DMS153 treated with DMSO at 0.1 percent for 48 hours (cell line): ENCODE measurements around the gene MVB12B.
"Not testable (repeated sequence)": the region's sequence is repeated elsewhere in the genome, so short reads cannot be mapped to it uniquely, and the experiment has no call there.

Experiments used
- DNase-seq: peaks from one replicate; lab custom pipeline; 2025; ENCODE audit not compliant: unreplicated experiment; lab: John Stamatoyannopoulos, UW

Gene MVB12B

DNA sequence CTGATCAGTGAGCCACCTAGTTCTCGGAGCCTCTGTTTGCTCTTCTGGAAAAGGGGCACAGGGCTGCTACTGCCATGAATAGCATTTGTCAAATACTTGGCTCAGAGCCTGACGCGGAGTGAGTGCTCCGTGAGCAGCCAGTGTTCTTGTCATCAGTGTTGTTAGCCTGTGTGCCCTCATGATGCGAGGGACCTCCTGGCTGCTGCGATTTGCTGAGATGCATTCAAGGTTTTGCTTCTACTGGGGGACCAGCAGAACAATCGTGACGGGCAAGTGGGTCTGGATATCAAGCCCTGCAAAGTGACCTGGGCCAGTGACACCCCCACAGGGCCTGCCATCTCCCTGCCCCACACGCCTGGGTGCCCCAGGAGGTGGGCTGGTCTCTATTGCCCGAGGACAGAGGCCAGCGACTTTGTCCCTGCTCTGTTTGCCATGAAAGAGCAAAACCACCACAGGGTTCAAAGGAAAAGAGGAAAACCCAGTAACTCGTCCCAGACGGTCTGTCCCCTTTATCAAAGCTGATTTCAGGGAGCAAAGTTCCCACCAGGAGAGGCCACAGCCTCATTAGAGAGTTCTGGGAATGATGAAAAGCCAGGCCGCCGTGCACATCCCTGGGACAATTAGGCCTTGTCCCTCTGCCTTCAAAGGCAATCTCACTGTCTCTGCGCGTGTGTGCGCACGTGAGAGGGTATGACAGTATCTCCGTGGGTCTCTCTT, 200.6 kb downstream of the MVB12B start:
- DNase-seq: no peak

DNA sequence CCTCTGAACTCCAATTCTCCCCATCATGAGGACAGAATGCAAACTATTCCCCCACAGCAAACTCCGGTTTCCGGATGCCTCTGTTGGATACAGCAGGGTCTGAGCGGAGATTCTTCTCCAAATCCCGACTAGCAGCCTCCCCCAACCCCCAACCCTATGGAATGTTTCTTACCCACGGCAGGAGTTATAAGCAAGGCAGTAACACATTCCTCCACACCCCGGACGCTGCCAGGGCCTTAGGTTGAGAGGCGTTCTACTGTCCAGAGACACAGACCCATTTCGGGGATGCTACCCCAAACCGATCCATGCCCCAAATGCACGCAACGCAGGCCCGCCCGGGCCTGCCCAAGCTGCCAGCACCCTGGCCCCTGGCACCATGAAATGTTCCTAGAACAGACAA, 201.5 kb downstream of the MVB12B start:
- no peak for DNase-seq

DNA sequence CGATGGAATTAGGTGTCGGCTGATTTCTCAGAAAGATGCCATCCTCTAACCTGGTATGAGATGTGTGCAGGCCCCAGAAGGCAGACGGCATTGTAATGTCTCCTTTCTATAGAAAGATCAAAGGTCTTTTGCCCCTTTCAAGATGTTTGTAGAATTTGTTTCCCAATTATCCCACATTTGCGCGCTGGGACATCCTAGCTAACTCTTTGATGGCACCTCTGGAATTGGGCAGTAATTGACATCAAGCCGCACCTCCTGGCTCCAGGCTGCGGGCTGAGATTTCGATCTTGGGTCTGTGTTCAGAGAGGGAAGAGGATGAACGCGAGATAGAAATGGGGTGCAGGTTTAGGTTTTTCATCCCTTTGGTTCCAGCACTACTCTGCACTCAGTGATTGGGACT, 202.3 kb downstream of the MVB12B start:
- DNase-seq: no peak

DNA sequence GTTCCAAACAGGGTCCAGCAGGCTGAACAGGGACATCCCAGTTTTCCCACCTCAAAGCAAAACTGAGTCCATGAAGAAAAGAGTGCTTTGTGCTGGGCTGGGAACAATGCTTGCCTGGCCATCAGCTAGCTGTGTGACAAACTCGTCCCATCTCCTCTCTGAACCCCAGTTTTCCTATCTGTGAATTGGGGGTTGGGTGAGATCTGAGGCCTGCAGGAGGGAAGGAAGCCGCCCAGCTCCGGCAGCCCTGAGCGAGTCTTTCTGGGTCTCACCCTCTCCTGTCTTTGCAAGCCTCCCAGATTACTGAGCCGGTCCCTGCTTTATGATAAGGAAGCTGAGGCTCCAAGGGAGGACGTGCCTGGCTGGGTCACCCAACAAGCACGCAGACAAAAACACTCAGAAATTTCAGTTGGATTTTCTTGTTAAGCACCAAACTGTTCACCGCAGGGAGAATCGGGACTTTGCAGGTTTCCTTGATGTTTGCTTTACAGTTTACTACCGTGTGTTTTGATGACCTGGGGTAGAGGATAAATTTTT, 204.5 kb downstream of the MVB12B start:
- no peak for DNase-seq

DNA sequence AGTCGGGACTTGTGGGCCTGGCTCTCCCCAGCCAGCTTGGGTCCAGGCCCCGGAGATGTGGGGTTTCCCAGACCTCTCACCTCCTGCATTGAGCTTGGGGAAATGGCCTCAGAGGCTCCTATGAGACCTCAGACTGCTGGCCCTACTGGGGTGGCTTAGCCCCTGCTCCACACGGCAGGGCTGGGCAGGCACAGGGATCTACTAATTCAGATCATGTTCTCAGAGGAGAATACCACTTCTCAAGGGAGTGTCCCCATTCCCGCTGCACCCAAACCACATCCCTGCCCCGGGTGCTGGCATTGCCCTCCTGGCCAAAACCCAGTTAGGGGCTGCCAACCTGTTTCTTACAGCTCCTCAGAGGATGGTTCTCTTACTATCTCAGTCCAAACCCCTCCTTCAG, 205.0 kb downstream of the MVB12B start:
- no peak for DNase-seq

DNA sequence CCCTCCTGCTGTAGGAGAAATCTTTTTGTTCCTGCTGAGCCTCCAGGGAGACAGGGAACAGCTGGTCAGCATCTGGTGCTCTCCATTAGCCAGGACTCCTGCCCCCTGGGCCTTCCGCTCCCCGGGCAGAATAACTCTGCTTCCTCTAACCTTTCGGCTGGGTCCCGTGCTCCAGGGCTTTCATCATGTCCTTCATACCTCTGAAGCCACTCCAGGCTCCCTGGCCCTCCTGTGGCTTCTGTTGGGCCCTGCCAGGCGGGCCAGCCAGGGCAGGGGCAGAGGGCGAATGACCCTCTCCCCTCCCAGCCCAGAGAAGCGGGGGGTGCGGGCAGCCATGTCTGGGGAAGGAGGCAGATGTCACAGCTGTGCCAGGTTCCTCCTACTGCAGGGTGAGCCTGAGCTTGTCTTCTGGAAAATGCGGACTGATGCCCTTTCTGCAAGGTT, 205.4 kb downstream of the MVB12B start:
- DNase-seq: no peak

DNA sequence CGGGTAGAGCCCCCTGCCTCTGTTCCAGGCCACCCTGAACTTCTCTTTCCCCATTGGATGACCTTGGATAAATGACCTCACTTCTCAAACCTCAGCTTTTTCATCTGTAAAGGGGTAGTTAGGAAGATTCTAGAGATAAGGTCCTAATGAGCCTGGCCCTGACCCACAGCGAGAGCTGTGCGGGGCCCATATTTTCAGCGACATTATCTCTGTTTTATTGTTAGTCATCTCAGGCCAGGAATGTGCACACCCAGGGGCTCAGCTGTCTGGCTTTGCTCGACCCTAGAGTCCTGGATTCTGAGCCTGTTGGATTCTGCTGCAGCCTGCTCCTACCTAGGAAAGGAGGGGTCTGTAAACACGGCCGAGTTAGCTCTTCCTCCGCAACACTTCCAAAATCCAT, 205.9 kb downstream of the MVB12B start:
- no peak for DNase-seq

DNA sequence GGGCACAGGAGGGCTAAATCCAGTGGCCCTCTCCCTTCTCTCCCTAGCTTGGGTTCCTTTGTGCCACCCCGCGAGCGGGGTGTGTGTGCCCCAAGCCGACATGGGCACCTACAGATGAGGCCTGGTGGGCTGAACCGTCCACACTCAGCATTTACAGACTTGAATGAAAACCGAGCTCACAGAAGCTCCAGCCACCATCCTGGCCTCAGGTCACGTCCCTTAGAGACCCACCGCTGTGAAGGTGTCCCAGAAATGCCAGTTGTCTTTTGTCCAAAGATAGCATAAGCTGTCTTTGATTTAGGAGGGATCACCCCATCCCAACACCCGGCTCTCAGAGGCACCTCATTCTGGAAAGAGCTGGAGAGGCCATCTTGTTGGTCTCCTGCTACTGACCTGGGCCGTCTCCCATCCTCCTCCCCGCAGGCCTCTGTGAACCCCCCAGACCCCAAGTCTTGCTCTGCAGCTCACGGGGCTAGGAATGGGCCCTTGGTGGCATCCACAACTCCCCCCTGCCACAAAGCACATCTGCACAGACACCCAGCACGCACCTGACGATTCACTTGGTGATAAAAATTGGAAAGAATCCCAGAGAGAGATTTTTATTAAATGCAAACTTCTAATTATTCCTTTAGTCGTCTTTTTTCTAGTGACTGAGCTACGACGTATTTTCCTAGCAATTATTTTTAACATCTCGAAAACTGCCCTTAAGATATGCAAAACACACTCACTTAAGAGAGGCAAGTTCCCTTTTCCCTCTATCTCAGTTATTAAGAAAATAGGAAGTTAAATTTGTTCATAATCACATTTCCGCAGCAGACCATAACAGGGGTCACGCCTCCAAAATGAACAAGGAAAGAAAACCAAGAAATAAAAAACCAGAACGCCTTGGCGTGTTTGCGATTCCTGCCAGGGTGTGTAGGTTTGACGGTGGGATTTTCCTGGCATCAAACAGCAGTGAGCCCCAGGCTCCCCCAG, 206.6 kb downstream of the MVB12B start:
- DNase-seq: no peak

DNA sequence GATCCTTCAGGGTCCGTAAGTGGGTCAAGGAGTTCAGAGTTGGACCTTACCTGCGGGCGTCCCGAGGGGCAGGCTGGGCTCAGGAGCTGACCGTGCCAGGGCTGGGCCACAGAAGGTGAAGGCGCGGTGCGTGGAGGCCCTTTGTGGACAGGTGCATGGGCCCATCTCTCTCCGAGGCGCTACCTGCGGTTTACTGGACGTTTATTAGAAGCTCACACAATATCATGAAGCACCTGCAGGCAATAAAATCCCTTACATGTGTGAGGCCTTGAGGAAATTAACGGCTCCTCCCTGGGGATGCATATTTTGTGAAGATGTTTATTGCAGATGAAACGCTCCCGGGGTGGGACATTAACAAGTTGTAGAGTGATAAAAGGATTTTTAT, 207.3 kb downstream of the MVB12B start:
- DNase-seq: no peak

DNA sequence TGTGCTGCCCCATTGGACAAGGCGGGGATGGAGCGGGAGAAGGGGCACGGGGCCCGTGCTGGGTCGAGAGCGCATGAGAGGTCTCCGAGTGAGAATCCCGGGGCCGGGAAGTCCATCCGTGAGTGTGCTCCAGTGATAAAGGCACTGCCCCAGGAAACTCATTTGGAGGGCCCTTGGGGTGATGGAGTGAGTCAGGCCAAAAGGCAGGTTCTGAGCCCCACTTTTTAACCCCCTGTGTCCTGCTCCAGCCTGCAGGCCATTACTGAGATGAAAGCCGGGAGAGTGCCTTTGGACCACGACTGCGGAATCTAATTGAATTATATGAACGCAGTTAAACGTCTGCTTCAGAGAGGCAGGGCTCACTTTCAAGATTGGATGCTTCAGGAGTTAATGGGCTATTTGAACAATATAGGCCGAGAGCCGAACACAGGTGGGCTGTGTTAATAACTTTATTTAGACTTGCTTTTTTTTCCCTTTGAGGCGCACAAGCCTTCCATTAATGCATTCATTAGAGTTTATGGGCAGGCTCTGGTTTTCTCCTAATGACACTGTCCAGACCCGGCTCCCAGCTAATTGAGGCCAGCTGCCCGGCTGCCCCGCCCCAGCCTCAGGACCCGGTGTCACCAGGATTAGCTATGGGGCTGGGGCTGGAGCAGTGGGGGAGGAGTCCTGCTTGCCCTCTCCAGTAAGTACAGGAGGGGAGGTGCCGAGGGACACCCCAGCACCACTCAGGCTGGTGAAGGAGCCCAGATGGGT, 208.0 kb downstream of the MVB12B start:
- DNase-seq: no peak

DNA sequence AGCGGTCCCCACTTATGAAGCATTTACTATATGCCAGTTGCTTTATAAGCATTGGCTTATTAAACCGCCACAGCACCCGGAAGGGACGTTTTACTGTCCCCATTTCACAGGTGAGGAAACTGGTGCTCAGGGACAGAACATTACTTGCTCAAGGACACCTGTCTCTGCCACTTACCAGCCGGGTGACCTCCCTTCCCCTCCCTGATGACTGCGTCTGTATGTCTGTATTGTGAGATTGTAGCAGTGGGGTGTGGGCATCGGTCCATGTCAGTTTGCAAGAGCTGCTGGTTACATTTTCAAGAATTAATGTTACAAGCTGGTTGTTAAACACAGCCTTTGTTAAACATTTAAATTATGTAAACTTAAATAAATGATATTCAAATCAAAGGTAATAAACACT, 209.5 kb downstream of the MVB12B start:
- no peak for DNase-seq

DNA sequence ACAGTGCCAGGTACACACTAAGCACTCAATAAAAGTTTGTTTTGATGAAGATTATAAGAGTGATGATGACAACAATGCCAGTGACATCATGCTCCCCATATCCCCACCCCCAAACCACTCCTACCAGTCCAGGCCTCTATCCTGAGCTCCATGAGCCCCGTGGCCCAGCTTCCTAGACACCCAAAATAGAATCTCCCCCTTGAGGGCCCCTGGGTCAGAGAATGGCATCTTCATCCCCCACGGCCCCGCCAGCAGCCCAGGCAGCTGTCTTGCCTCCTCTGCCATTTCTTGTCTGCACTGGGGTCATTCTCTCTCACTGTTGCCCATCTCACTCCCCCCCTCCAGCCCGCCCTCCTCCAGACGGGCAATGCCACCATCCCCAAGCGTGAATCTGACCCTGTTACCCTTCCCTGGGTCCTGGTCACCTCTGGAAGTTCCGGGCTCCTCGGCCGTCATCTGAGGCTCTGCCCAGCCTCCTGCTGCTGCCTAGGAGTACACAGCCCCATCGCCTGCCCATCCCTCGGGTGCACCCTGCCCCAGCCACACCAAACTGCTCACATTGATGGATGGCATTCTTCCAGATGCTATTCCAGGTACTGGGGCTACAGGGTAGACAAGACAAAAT, 210.3 kb downstream of the MVB12B start:
- DNase-seq: no peak

DNA sequence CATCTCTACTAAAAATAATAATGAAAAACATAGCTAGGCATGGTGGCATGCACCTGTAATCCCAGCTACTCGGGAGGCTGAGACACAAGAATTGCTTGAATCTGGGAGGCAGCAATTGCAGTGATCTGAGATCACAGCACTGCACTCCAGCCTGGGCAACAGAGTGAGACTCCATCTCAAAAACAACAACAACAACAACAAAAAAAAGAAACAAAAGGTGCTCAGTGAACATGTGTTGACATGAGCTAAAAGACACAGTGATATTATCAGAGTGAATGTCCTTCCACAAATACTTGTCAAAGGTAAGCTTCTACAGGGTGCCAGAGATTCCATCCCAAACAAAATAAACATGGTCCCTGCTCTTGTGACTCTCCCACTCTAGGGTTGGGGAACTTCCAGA, 211.9 kb downstream of the MVB12B start:
- DNase-seq: no peak

DNA sequence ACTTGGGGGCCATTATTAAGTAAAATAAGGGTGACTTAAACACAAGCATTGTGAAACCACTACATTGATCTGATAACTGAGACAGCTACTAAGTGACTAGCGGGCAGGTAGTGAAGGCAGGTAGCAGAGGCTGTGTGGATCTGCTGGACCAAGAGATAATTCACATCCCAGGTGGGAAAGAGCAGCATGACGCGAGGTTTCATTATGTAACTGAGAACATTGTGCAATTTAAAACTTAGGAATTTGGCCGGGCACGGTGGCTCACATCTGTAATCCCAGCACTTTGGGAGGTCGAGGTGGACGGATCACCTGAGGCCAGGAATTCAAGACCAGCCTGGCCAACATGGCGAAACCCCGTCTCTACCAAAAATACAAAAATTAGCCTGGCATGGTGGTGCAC, 213.8 kb downstream of the MVB12B start:
- DNase-seq: not testable (repeated sequence)

DNA sequence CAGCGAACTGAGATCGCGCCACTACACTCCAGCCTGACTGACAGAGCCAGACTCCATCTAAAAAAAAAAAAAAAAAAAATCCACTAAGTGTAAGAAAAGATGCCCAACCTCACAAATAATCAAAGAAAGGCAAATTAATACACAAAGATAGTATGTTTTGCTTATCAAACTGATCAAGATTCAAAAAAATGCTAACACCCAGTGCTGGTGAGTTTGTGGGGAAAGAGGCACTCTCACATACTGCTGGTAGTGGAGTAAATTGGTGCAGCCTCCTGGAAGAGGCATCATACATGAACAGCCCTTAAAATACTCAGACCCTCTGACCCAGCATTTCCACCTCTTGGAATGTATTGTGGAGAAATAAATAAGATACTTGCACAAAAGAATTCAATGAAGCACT, 216.9 kb downstream of the MVB12B start:
- no peak for DNase-seq

DNA sequence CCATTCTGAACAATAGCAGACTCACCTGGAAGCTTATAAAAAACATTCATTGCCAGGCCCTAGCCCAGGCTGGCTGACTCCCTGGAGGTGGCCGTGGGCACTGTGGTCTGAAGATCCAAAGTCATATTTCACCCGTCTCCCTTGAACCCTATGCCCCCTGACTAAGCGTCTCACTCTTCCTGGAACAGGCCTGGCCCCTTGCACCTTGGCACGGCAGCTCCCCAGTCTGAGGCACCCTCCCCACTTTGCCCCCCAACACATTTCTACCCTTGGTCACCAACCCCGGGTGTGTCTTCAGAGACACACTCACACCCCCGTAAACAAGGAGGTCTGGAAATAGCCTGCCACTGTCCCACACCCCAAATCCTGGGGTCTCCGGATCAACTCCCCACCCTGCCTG, 218.5 kb downstream of the MVB12B start:
- DNase-seq: no peak

DNA sequence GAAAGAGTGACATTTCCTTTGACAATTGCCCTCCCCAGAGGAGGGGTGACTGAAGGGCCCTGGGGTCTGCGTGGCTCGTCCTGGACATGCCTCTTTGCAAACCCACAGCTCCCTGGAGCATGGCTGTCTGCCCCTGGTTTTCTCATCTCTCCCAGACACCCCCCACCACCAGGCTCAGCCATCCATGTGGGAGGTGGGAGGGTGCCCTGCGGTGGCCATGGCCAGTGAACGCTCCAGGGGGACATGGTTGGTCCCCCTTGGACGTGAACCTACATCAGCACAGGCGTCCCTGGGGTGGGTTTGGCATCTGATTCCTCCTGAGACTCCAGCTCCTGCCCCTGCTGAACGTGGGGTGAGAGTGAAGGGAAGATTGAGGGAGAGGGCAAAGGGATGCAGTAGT, 219.4 kb downstream of the MVB12B start:
- DNase-seq: no peak

DNA sequence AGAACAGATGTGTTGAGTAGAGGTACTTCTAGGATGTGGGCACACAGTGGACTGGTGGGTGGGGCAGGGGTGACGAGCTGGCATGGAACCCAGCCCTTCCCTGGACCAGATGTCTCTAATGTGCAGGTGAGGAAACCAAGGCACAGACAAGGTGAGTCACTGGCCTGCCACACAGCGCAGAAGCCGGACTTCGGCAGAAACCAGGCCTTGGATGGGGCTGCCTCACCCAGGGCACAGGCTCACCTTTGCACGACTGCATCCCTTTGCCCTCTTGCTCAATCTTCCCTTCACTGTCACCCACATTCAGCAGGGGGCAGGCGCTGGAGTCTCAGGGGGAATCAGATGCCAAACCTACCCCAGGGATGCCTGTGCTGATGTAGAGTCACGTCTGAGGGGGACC, 221.7 kb downstream of the MVB12B start:
- DNase-seq: no peak

DNA sequence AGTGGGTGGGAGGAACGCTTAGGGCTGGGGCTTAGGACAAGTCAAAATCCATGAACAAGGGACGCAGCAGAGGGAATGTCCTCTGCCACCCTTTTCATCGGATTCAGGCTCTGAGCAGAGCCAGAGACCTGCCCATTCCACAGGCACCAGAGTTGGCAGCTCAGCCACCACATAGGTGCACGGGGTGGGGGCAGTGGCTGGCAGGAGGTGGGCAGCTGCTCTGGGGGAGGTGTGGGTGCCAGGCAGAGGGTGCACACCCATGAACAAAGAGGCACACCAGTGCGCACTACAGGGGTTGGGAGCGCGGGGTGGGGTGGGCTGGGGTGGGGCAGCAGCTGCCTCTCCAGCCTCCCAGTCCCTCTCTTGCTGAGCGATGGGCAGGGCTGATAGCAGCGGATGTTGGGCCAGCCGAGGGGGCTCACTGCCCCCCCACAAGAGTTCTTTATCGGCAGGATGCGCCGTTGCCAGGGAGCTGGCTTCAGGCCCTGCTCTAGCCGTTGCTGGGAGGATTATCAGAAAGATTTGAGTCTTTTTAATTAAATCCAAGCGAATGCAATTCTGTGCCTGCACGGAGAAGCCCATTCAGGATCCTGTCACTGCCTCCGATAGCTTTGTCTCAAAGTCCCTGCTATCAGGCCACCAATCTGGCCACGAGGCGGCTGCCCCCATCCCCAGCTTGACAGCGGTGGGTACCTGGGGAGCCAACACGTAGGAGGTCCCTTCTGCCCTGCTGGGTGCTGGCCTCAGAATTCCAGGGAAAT, 222.8 kb downstream of the MVB12B start:
- DNase-seq: no peak

DNA sequence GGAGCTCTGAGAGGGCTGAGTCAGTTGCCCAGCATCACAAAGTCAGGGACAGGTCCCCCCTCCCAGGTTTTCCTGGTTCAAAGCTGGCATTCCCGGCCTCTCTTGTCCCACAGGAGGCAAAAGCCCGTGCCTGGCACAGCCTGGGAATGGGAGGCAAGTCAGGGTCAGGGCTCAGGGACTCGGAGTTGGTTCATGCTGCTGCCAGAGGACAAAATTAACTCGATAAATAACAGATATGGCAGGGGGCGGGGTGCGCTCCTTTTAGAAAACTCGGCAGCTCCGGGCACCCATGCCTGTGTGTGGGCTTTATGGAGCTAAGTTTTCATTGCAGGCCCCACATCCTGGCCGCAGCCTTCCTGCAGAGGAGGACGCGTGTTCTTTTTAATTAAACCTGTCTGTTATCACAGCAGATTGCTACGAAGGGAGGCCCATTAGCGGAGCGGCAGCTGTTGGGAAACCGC, 224.3 kb downstream of the MVB12B start:
- no peak for DNase-seq
